HEK293T (cell line): ENCODE data around the gene CDH12.

Experiments used
- BHLHE40 ChIP-seq: fragments of 450-650 bp; IDR thresholded peaks from 2 replicates; pipeline ENCODE4 v1.6.1; 2016; ENCODE audit warnings: mild to moderate bottlenecking, moderate library complexity, borderline replicate concordance
- CTBP1 ChIP-seq: fragments of 450-650 bp; IDR thresholded peaks from 2 replicates; pipeline ENCODE4 v1.6.1; 2016; ENCODE audit warnings: borderline replicate concordance
- FOXA1 ChIP-seq: fragments of 450-650 bp; IDR thresholded peaks from 2 replicates; pipeline ENCODE4 v1.6.1; 2016; ENCODE audit warnings: mild to moderate bottlenecking
- FOXK2 ChIP-seq: fragments of 450-650 bp; IDR thresholded peaks from 2 replicates; pipeline ENCODE4 v1.6.1; 2016; ENCODE audit warnings: mild to moderate bottlenecking
- FOXM1 ChIP-seq: fragments of 450-650 bp; IDR thresholded peaks from 2 replicates; pipeline ENCODE4 v1.6.1; 2017; ENCODE audit warnings: mild to moderate bottlenecking, borderline replicate concordance
- HDGF ChIP-seq: fragments of 450-650 bp; IDR thresholded peaks from 2 replicates; pipeline ENCODE4 v1.6.1; 2017; ENCODE audit warnings: antibody characterized with exemption, borderline replicate concordance
- NFRKB ChIP-seq: fragments of 450-650 bp; IDR thresholded peaks from 2 replicates; pipeline ENCODE4 v1.6.1; 2016; ENCODE audit warnings: mild to moderate bottlenecking, moderate library complexity
- SUZ12 ChIP-seq: fragments of 450-650 bp; IDR thresholded peaks from 2 replicates; pipeline ENCODE4 v1.6.1; 2016; ENCODE audit warnings: mild to moderate bottlenecking
- TF ChIP-seq, protein P1 (sequence below): fragments of 450-650 bp; IDR thresholded peaks from 2 replicates; pipeline ENCODE4 v1.6.1; 2016

DNA sequence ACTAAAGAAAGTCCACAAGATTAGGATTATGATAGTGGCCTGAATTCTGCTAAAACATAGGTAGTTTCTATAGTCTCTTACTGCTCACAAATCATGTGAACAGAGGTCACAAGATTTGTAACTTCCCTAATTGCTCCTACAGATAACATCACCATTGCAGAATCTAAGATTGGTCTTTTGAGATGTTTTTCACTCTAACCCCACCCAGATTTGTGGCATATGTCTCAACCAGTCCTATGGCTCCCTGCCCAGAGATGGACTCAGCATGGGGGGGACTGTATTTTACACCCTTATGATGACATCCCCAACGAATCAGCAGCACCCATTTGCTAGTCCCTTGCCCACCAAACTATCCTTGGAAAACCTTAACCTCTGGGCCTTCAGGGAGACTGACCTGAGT is 1046.2 kb downstream of the CDH12 start:
- TF ChIP-seq HDGF (no peak), FOXA1 (no peak), FOXM1 (no peak), BHLHE40 (no peak), CTBP1 (no peak), FOXK2 (no peak), SUZ12 (no peak), NFRKB (no peak)
- TF ChIP-seq, protein P1, sequence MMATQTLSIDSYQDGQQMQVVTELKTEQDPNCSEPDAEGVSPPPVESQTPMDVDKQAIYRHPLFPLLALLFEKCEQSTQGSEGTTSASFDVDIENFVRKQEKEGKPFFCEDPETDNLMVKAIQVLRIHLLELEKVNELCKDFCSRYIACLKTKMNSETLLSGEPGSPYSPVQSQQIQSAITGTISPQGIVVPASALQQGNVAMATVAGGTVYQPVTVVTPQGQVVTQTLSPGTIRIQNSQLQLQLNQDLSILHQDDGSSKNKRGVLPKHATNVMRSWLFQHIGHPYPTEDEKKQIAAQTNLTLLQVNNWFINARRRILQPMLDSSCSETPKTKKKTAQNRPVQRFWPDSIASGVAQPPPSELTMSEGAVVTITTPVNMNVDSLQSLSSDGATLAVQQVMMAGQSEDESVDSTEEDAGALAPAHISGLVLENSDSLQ: no peak
